Activated CD8-positive, alpha-beta memory T cell treated with anti-CD3 and anti-CD28 coated beads, Interleukin-2, amount 10 ng/mL, durations not matched to agents 7 days and 5 days (primary cell): ENCODE results near the gene PTGS1. TPM values are rescaled to one million over a fixed set of nuclear protein-coding genes. Genes with fewer than 3 reads are reported as not detected.
A peak's percentile ranks its signal among the peaks of the same experiment; 100 is the strongest.
"Not testable (repeated sequence)": the region's sequence is repeated elsewhere in the genome, so short reads cannot be mapped to it uniquely, and the experiment has no call there.

Experiments
- ATAC-seq: fragments of 150-1000 bp; cut with Tn5 transposase; one replicate; pipeline ENCODE4 v1.10.0; 2021; ENCODE audit warnings: moderate library complexity
- CTCF ChIA-PET: fragments of 350-600 bp; sonication (Branson Sonifier 250); formaldehyde crosslinking; loops from one replicate; lab custom pipeline; 2021; ENCODE audit warnings: antibody characterized with exemption; lab: Charles Lee
- DNase-seq: peaks from one replicate; pipeline ENCODE4 v3.0.0-alpha.2; 2020
- H3K27ac Mint-ChIP-seq: one replicate; pipeline ENCODE4 v1.8.0; 2021; ENCODE audit warnings: mild to moderate bottlenecking, mixed read lengths
- H3K27me3 Mint-ChIP-seq: one replicate; pipeline ENCODE4 v1.8.0; 2021; ENCODE audit warnings: mixed read lengths
- H3K36me3 Mint-ChIP-seq: one replicate; pipeline ENCODE4 v1.8.0; 2021; ENCODE audit warnings: mild to moderate bottlenecking, mixed read lengths
- H3K4me1 Mint-ChIP-seq: one replicate; pipeline ENCODE4 v1.8.0; 2021; ENCODE audit warnings: mixed read lengths
- H3K4me3 Mint-ChIP-seq: one replicate; pipeline ENCODE4 v1.8.0; 2021; ENCODE audit warnings: mild to moderate bottlenecking, moderate library complexity, mixed read lengths
- H3K9me3 Mint-ChIP-seq: one replicate; pipeline ENCODE4 v1.8.0; 2022; ENCODE audit warnings: low read depth, mixed read lengths
- total RNA-seq, 2 experiments: library from RNA; stranded (reverse); gene quantifications; one replicate each; pipeline ENCODE4 v1.2.3, GENCODE V29; 2021

The PTGS1 gene
- total RNA-seq, 2 experiments from 2014 or later: 0.35 to 1.0 TPM

- CTCF ChIA-PET: no interaction called here
- H3K9me3 Mint-ChIP-seq: no peaks in the 10 kb centered on the region
- peak; percentile 66 for DNase-seq
These were observed 31.6 kb downstream of the PTGS1 start for GRCh38 chr9:122402403-122402871.

GRCh38 chr9:122402874-122403273 is 32.0 kb downstream of the PTGS1 start:
- H3K27ac Mint-ChIP-seq: peak overlapping the region; percentile 67
- H3K4me1 Mint-ChIP-seq: peaks cover 12% of the 10 kb centered on the region
- H3K4me3 Mint-ChIP-seq: no peak overlapping the region
- CTCF ChIA-PET: no interaction called here
- peaks cover 16% of the 10 kb centered on the region for H3K27me3 Mint-ChIP-seq
- peaks cover 2% of the 10 kb centered on the region for H3K36me3 Mint-ChIP-seq
- no peak for DNase-seq
- no peak for ATAC-seq
- H3K9me3 Mint-ChIP-seq: no peaks in the 10 kb centered on the region

More at GRCh38 chr9:122402403-122402871, 31.6 kb downstream of the PTGS1 start:
- ATAC-seq: peak; percentile 81
- H3K27ac Mint-ChIP-seq: peak overlapping the region; percentile 67
- peaks cover 12% of the 10 kb centered on the region for H3K4me1 Mint-ChIP-seq
- no peak overlapping the region for H3K4me3 Mint-ChIP-seq
- peaks cover 2% of the 10 kb centered on the region for H3K36me3 Mint-ChIP-seq
- H3K27me3 Mint-ChIP-seq: peaks cover 14% of the 10 kb centered on the region

DNA sequence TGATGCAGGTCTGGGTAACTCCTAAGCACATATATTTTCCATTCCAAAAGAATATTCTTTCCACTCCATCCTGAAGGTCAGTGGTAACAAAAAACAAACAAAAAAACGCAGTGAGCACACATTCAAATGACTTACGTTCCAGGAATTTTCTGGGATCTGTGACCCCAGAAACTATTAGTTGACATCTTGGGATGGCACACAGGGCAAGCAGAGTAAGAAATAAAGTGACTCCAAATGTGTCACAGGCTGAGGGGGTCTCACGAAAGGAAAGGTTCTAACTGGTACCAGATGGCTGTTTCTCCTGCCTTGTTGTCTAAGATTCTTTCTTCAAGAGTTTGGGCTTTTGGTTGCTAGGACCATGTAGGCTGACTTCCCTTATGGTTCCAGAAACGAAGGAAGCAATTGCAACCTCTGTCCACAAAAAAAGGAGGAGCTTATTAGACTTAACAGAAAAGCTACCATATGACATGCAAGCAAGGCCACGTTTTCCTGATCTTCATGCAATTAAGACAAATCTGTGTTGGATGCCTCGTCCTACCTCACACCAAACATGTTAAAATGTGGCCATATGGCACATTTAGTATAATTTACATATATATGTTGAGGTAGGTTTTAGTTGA is 32.7 kb downstream of the PTGS1 start:
- H3K9me3 Mint-ChIP-seq: no peaks in the 10 kb centered on the region
- H3K4me1 Mint-ChIP-seq: peaks cover 12% of the 10 kb centered on the region
- no peak for DNase-seq
- H3K27me3 Mint-ChIP-seq: peaks cover 16% of the 10 kb centered on the region
- no peak overlapping the region for H3K27ac Mint-ChIP-seq
- no peak for ATAC-seq
- CTCF ChIA-PET: interaction anchor here (0.5 kb wide), 1 partner anchor 49 kb away, joined by 3 read pairs; no protein-coding TSS in a partner anchor
- H3K36me3 Mint-ChIP-seq: peaks cover 2% of the 10 kb centered on the region
- H3K4me3 Mint-ChIP-seq: no peak overlapping the region

GRCh38 chr9:122405304-122406069 is 34.7 kb downstream of the PTGS1 start:
- peak; percentile 7 for ATAC-seq
- H3K36me3 Mint-ChIP-seq, DNase-seq, H3K9me3 Mint-ChIP-seq, CTCF ChIA-PET: not testable (repeated sequence)
- Mint-ChIP-seq H3K27ac (peak overlapping the region; percentile 75), H3K4me3 (peak overlapping the region; percentile 68), H3K4me1 (peaks cover 12% of the 10 kb centered on the region), H3K27me3 (peaks cover 16% of the 10 kb centered on the region)

GRCh38 chr9:122406070-122406890 is 35.5 kb downstream of the PTGS1 start:
- Mint-ChIP-seq H3K27me3 (peaks cover 14% of the 10 kb centered on the region), H3K27ac (peak overlapping the region; percentile 75), H3K4me1 (peaks cover 12% of the 10 kb centered on the region), H3K36me3 (peaks cover 2% of the 10 kb centered on the region), H3K4me3 (peak overlapping the region; percentile 68), H3K9me3 (no peaks in the 10 kb centered on the region)
- peak; percentile 60 for ATAC-seq
- no peak for DNase-seq
- CTCF ChIA-PET: no interaction called here

- H3K27ac Mint-ChIP-seq, H3K9me3 Mint-ChIP-seq, H3K4me1 Mint-ChIP-seq, ATAC-seq, H3K27me3 Mint-ChIP-seq, DNase-seq, H3K36me3 Mint-ChIP-seq, H3K4me3 Mint-ChIP-seq: not testable (repeated sequence)
- CTCF ChIA-PET: interaction anchor here (0.7 kb wide), 1 partner anchor 29 kb away, joined by 3 read pairs; no protein-coding TSS in a partner anchor
These were observed 43.3 kb downstream of the PTGS1 start for GRCh38 chr9:122414108-122414507.

DNA sequence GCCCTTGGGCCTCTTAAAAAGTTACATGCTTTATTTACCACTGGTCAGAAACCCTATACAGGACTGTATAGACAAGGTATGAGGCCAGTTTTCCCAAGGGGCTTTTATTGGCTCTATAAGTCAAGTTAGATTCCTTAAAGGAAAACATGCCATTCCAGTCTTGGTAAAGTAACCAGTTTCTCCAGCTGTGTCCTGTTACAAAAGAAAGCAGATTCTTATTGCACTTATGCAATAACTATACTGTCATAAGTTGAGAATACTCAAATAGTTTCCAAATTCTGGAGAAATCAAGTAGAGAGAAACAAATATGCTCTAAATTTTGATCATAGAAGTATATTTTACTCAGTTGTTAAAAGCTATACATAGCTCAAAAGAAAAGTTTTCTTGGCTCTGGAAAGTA is 47.2 kb downstream of the PTGS1 start:
- no peak overlapping the region for H3K4me3 Mint-ChIP-seq
- no peak for DNase-seq
- no peak for ATAC-seq
- H3K36me3 Mint-ChIP-seq: peaks cover 12% of the 10 kb centered on the region
- peaks cover 12% of the 10 kb centered on the region for H3K9me3 Mint-ChIP-seq
- CTCF ChIA-PET: no interaction called here
- H3K27me3 Mint-ChIP-seq: no peaks in the 10 kb centered on the region
- H3K4me1 Mint-ChIP-seq: peaks cover 4% of the 10 kb centered on the region
- no peak overlapping the region for H3K27ac Mint-ChIP-seq

GRCh38 chr9:122420315-122420714 is 49.5 kb downstream of the PTGS1 start:
- no peak for ATAC-seq
- H3K36me3 Mint-ChIP-seq: peaks cover 10% of the 10 kb centered on the region
- no peak overlapping the region for H3K4me3 Mint-ChIP-seq
- no peak overlapping the region for H3K27ac Mint-ChIP-seq
- CTCF ChIA-PET: no interaction called here
- peaks cover 3% of the 10 kb centered on the region for H3K27me3 Mint-ChIP-seq
- H3K9me3 Mint-ChIP-seq: peaks cover 12% of the 10 kb centered on the region
- no peak for DNase-seq
- peaks cover 4% of the 10 kb centered on the region for H3K4me1 Mint-ChIP-seq

- H3K27me3 Mint-ChIP-seq: peaks cover 8% of the 10 kb centered on the region
- no peak for DNase-seq
- H3K4me1 Mint-ChIP-seq: no peaks in the 10 kb centered on the region
- no peak overlapping the region for H3K4me3 Mint-ChIP-seq
- peaks cover 5% of the 10 kb centered on the region for H3K9me3 Mint-ChIP-seq
- CTCF ChIA-PET: no interaction called here
- ATAC-seq: no peak
- H3K36me3 Mint-ChIP-seq: peaks cover 10% of the 10 kb centered on the region
- no peak overlapping the region for H3K27ac Mint-ChIP-seq
These were observed 54.3 kb downstream of the PTGS1 start for GRCh38 chr9:122425087-122425486.

DNA sequence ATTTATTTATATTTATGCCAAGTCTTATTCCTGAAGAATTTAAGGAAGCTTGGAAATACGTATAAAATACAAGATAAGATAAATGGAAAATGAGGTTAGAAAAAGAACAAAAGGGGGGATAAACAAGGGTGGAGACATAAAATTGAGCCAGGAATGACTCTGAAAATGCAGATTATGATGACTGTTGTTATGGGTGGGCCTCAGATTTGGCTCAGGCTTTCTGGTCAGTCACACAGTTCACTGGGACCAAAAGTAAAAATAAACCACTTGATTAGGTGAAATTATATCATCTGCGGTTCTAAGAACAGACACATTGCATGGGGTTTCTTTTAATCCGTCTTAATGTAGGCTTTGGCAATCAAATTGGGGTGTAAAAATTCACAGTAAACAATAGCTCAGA is 55.9 kb downstream of the PTGS1 start:
- H3K4me1 Mint-ChIP-seq: no peaks in the 10 kb centered on the region
- CTCF ChIA-PET: no interaction called here
- DNase-seq (no peak), ATAC-seq (no peak)
- peaks cover 2% of the 10 kb centered on the region for H3K36me3 Mint-ChIP-seq
- H3K9me3 Mint-ChIP-seq: peaks cover 2% of the 10 kb centered on the region
- no peak overlapping the region for H3K4me3 Mint-ChIP-seq
- H3K27ac Mint-ChIP-seq: no peak overlapping the region
- H3K27me3 Mint-ChIP-seq: peaks cover 8% of the 10 kb centered on the region

GRCh38 chr9:122442568-122442967 is 71.7 kb downstream of the PTGS1 start:
- DNase-seq: no peak
- H3K9me3 Mint-ChIP-seq: no peaks in the 10 kb centered on the region
- CTCF ChIA-PET: interaction anchor here (0.6 to 1.0 kb wide), 2 partner anchors 23 to 28 kb away, joined by 3 read pairs; no protein-coding TSS in a partner anchor
- no peak overlapping the region for H3K27ac Mint-ChIP-seq
- H3K36me3 Mint-ChIP-seq: no peaks in the 10 kb centered on the region
- H3K27me3 Mint-ChIP-seq: peaks cover 20% of the 10 kb centered on the region
- no peak for ATAC-seq
- H3K4me1 Mint-ChIP-seq: no peaks in the 10 kb centered on the region
- H3K4me3 Mint-ChIP-seq: no peak overlapping the region

DNA sequence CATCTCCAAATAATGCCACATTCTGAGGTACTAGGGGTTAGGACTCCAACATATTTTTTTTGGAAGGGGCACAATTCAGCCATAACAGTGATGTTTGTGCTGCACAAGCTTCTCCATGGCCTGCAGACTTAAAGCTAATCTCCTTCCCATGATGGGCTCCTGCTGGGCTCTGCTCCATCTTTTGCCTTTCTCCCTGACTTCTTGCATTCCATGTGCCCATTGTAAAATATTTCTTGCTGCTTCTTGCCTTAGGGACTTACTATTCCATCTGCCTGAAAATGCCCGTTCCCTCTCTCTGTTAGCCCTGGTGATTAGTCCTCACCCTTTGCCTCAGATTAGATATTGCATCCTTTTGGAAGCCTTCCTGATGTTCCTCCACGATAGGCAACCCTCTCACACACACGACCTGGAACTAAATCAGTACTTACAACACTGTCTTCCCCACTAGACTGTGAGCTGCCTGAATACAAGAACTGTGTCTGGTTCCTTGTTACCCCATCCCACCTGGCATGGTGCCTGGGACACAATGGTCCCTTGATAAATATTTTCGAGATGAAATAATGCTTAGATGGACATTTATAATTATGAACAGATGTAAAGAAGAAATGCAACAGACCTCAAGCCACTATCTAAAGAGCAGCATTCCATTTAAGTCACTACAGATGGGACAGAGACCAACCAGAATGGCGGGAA is 73.4 kb downstream of the PTGS1 start:
- ATAC-seq: no peak
- no peak overlapping the region for H3K27ac Mint-ChIP-seq
- DNase-seq: no peak
- H3K36me3 Mint-ChIP-seq: no peaks in the 10 kb centered on the region
- no peaks in the 10 kb centered on the region for H3K4me1 Mint-ChIP-seq
- H3K27me3 Mint-ChIP-seq: peaks cover 21% of the 10 kb centered on the region
- no peak overlapping the region for H3K4me3 Mint-ChIP-seq
- CTCF ChIA-PET: interaction anchor here (1.1 kb wide), 1 partner anchor 319 kb away, joined by 4 read pairs; no protein-coding TSS in a partner anchor
- no peaks in the 10 kb centered on the region for H3K9me3 Mint-ChIP-seq
